CD4-positive, alpha-beta T cell treated with Interferon alpha-2 for 1 hour (primary cell): Measurements from ENCODE around the gene PSMA3.

Experiments
- DNase-seq, 2 donors: peaks; one replicate each; pipeline ENCODE4 v3.0.0-alpha.2; 2020 to 2022

The PSMA3 gene

DNA sequence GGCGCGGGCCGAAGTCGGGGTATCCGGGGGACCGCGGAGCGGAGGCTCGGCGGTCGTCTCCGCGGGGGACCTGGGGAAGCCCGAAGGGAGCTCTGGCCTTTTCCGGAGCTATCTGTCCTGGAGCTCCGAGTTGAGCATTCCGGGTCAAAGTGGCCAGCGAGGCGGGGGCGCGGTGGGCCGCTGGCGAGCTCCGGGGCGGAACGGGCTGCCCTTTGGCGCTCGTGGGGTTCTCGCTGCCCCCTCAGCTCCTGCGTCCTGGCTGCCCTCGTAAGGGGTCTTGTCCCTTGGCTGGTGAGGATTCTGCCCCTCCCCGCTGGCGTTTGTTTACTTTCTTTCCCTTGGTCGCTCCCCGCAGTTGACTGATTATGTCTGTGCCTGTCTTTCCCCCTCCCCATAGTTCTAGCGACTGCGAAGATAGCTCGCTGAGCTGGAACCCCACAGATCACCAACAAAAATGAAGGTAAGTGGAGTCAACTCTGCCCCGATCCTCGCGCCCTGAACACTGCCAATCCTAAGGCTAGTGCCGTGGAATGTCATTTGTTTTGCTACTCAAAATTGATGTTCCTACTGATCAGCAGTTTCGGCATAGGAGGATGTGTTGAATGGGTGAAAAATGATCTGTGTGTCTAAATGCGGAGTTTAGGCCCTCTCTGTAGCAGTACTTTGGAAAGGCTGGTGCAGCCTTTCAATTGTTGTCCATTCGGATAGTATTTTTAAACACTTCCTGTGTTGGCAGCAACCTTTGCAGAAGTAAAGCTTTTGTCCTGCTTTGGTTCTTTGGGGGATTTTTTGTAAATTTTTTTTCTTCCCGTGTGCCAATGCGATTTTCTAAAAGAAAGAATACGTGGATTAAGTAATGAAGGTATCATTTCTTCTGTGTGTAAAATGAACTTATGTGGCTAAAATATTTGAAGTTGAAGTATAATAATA, 55.0 kb downstream of the PSMA3 start:
- DNase-seq = no peak

DNA sequence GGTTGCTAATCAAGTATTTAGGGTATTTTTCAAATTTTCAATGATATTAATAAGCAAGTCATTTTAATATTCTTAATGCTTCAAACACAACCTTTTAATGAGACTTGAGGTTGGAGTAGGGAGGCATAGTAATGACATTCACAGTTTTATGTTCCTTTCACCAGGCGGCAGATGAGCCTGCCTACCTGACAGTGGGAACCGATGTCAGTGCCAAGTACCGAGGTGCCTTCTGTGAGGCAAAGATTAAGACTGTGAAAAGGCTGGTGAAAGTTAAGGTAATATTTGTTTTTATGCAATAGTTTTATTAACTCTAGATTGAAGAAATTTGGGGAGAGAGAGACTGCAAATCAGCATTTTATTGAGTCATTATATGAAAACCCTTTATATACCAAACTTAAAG, 56.8 kb downstream of the PSMA3 start:
- no peak for DNase-seq

DNA sequence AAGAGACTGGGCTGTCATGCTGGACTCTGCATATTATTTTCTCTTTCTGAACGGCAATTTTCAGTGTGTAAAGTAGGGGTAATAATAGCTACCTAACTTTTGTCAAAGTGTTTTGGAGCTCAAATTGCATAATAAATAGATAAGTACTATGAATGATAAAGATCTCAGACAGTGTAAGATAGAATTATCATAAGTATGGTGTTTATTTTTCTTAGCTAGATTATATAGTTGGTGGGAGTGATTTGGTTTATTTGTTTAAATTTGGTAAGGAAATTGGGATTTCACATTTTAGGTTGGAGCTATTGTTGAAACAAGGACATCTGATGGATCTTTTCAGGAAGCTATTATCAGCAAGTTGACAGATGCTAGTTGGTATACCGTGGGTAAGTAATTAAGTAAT, 61.1 kb downstream of the PSMA3 start:
- DNase-seq = no peak

DNA sequence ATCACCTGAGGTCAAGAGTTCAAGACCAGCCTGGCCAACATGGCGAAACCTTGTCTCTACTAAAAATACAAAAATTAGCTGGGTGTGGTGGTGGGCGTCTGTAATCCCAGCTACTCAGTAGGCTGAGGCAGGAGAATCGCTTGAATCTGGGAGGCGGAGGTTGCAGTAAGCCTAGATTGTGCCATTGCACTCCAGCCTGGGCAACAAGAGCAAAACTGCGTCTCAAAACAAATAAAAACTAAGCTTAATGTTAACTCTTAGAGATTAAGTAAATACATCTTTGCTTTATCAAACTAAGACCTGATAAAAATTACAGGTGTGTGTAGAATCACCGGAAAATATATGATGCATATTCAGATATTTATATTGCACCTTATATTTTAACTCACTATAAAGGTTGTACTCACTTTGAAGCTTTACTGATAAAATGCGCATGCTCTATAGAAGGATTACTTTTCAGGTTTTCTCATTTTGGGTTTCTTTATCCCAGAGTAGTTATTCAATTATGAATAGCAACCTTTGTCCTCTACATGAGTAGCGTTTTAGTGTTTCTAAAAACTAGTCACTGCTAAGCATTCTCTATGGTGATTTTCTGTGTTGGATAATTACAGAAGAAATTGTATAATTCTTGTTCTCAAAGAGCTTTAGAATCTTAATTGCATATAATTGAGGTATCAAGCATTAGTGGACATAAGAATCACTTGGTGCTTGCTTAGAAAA, 63.1 kb downstream of the PSMA3 start:
- no peak for DNase-seq

DNA sequence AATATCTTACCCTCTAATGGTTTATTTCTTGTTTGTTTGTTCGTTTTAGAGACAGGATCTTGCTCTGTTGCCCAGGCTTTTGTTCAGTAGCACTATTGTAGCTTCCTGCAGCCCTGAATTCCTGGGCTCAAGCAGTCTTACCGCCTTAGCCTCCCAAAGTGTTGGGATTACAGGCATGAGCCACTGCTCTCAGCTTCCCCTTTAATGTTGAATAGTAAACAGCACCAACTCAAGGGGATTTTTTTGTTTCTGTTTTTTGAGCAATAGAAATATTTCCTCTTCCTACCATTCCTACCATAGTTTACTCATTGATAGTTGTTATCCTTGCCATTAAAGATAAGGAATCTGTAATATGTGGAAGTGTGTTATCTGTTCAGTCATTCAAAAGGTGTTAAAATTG, 64.4 kb downstream of the PSMA3 start:
- no peak for DNase-seq

DNA sequence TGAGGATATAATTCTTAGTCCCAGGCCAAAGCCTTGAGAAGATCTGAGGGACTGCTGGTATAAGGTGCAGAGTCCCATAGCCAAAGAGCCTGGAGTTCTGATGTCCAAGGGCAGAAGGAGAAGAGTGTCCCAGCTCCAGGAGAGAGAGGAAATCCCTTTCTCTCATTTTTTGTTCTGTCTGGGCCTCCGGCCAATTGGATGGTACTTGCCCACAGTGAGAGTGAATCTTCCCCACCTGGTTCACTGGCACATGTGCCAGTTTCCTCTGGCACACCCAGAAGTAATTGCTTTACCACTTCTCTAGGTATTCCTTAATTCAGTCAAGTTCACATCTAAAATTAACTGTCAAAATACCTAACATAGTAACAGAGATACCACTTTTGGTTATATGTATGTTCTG, 69.1 kb downstream of the PSMA3 start:
- DNase-seq = no peak

DNA sequence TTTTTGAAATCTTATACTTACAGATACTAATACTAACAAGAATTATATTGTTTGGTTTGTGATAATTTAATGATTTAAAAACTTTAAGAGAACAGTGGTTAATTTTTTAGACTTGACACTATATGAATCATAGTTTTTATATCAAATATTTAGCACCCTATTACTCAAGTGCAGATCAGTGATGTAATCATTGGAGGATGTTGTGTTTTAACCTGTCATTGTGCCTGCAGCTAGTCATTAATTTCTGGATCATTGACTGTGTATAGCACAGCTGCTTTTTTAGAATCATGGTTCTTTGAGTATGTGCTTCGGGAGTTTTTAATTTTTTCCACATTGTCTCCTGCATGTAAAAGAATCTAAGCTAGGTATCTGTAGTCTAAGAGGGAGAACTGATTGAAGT, 71.0 kb downstream of the PSMA3 start:
- DNase-seq = no peak
